ENCODE data around the gene KDM3B.
"Not testable (repeated sequence)": the region's sequence is repeated elsewhere in the genome, so short reads cannot be mapped to it uniquely, and the experiment has no call there.

KDM3B gene

DNA sequence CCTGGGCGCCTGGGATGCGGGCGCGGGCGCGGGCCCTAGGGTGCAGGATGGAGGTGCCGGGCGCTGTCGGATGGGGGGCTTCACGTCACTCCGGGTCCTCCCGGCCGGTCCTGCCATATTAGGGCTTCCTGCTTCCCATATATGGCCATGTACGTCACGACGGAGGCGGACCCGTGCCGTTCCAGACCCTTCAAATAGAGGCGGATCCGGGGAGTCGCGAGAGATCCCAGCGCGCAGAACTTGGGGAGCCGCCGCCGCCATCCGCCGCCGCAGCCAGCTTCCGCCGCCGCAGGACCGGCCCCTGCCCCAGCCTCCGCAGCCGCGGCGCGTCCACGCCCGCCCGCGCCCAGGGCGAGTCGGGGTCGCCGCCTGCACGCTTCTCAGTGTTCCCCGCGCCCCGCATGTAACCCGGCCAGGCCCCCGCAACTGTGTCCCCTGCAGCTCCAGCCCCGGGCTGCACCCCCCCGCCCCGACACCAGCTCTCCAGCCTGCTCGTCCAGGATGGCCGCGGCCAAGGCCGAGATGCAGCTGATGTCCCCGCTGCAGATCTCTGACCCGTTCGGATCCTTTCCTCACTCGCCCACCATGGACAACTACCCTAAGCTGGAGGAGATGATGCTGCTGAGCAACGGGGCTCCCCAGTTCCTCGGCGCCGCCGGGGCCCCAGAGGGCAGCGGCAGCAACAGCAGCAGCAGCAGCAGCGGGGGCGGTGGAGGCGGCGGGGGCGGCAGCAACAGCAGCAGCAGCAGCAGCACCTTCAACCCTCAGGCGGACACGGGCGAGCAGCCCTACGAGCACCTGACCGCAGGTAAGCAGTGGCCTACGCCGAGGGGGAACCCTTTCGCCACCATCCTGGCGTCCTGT lies 113.0 kb downstream of the KDM3B start, which contains the start of gene EGR1:
Gene EGR1 (plus strand): TSS at position 219 of the 864 bp plus-strand sequence. CDS start 283 bp downstream, at position 502.
- FAIRE-seq: peak; percentile 74
- DNase-seq (ENCODE audit: insufficient read length, low spot score): peak; percentile 86

DNA sequence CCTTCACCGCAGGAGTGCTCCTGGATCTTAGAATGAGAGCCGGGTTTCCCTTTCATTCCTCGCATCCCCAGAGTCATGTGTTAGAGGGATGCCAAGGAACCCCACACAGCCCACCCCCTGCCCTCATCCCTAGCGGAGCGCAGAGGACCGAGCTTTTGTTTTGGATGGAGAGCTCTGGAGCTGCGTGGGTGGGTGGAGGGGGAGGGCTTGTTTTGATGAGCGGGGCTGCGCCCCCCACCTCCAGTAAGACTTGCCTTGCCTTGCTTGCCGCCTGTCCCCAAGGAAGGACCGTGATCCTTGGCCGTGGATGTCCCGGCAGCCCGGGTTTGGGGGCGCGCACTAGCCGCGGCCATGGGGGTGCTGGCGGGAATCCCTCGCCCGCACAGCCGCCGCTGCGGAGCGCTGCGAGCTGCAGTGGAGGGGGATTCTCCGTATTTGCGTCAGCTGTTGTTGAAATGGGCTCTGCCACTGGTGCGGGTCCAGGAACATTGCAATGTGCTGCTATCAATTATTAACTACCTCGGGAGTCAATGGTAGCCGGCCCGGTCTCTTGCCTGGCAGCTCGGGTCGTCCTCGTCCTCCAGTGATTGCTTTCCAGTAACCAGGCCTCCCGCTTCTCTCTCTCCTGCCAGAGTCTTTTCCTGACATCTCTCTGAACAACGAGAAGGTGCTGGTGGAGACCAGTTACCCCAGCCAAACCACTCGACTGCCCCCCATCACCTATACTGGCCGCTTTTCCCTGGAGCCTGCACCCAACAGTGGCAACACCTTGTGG lies 113.8 kb downstream of the KDM3B start:
- DNase-seq (ENCODE audit: insufficient read length, low spot score): no peak
- no peak for FAIRE-seq

GRCh38 chr5:138466900-138467710 lies 114.6 kb downstream of the KDM3B start:
- no peak for FAIRE-seq
- no peak for DNase-seq (ENCODE audit: insufficient read length, low spot score)

DNA sequence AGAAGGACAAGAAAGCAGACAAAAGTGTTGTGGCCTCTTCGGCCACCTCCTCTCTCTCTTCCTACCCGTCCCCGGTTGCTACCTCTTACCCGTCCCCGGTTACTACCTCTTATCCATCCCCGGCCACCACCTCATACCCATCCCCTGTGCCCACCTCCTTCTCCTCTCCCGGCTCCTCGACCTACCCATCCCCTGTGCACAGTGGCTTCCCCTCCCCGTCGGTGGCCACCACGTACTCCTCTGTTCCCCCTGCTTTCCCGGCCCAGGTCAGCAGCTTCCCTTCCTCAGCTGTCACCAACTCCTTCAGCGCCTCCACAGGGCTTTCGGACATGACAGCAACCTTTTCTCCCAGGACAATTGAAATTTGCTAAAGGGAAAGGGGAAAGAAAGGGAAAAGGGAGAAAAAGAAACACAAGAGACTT lies 115.2 kb downstream of the KDM3B start:
- FAIRE-seq: no peak
- DNase-seq (ENCODE audit: insufficient read length, low spot score): no peak

DNA sequence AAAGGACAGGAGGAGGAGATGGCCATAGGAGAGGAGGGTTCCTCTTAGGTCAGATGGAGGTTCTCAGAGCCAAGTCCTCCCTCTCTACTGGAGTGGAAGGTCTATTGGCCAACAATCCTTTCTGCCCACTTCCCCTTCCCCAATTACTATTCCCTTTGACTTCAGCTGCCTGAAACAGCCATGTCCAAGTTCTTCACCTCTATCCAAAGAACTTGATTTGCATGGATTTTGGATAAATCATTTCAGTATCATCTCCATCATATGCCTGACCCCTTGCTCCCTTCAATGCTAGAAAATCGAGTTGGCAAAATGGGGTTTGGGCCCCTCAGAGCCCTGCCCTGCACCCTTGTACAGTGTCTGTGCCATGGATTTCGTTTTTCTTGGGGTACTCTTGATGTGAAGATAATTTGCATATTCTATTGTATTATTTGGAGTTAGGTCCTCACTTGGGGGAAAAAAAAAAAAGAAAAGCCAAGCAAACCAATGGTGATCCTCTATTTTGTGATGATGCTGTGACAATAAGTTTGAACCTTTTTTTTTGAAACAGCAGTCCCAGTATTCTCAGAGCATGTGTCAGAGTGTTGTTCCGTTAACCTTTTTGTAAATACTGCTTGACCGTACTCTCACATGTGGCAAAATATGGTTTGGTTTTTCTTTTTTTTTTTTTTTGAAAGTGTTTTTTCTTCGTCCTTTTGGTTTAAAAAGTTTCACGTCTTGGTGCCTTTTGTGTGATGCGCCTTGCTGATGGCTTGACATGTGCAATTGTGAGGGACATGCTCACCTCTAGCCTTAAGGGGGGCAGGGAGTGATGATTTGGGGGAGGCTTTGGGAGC lies 115.9 kb downstream of the KDM3B start:
- FAIRE-seq (no peak), DNase-seq (ENCODE audit: insufficient read length, low spot score) (no peak)

DNA sequence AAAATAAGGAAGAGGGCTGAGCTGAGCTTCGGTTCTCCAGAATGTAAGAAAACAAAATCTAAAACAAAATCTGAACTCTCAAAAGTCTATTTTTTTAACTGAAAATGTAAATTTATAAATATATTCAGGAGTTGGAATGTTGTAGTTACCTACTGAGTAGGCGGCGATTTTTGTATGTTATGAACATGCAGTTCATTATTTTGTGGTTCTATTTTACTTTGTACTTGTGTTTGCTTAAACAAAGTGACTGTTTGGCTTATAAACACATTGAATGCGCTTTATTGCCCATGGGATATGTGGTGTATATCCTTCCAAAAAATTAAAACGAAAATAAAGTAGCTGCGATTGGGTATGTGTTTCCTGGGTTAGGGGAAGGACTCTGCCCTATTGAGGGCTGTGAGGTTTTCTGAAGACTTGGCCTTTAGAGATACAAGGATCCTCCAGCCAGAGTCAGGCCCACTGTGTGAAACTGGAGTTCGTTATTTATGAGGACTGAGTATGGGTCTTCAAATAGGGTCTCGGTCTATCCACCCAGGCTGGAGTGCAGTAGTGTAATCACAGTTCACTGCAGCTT lies 116.6 kb downstream of the KDM3B start:
- no peak for DNase-seq (ENCODE audit: insufficient read length, low spot score)
- no peak for FAIRE-seq

GRCh38 chr5:138469540-138470321 lies 117.2 kb downstream of the KDM3B start:
- FAIRE-seq (peak; percentile 90), DNase-seq (ENCODE audit: insufficient read length, low spot score) (no peak)

GRCh38 chr5:138470322-138471051 lies 118.0 kb downstream of the KDM3B start:
- no peak for DNase-seq (ENCODE audit: insufficient read length, low spot score)
- FAIRE-seq: no peak

GRCh38 chr5:138471052-138471361 lies 118.5 kb downstream of the KDM3B start:
- no peak for FAIRE-seq
- DNase-seq (ENCODE audit: insufficient read length, low spot score): no peak

GRCh38 chr5:138472353-138472752 lies 119.9 kb downstream of the KDM3B start:
- FAIRE-seq: no peak
- no peak for DNase-seq (ENCODE audit: insufficient read length, low spot score)

DNA sequence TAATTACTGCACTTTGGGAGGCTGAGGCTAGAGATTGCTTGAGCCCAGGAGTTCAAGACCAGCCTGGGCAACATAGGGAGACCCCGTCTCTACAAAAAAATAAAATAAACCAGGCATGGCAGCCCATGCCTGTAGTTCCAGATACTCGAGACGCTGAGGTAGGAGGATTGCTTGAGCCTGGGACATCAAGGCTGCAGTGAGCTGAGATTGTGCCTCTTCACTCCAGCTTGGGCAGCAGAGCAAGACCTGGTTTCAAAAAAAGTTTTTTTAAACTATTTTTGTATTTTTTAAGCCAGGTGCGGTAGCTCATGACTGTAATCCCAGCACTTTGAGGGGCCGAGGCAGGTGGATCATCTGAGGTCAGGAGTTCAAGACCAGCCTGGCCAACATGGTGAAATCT lies 120.7 kb downstream of the KDM3B start:
- not testable (repeated sequence) for FAIRE-seq; DNase-seq (ENCODE audit: insufficient read length, low spot score)

DNA sequence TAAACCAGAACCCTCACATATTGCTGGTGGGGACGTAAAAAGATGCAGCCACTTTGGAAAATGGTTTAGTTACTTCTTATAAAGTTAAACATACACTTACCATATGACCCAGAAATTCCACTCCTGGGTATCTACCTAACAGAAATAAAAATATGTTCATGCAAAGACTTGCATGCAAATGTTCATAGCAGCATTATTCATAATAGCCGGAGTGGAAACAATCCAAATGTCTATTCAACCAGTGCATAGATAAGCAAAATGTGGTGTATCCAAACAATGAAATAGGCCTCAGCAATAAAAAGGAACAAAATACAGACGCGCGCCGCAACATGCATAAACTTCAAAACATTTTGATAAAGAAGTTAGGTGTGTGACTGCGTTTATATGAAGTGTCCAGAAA lies 124.4 kb downstream of the KDM3B start:
- FAIRE-seq: no peak
- no peak for DNase-seq (ENCODE audit: insufficient read length, low spot score)

- no peak for FAIRE-seq
Measured at GRCh38 chr5:138482638-138483037, 130.2 kb downstream of the KDM3B start.

More at GRCh38 chr5:138482638-138483037, 130.2 kb downstream of the KDM3B start:
- DNase-seq (ENCODE audit: insufficient read length, low spot score): no peak

Data from HTR-8/SVneo (cell line).